ENCODE results near the gene NBPF4.
"Not testable (repeated sequence)": the region's sequence is repeated elsewhere in the genome, so short reads cannot be mapped to it uniquely, and the experiment has no call there.

Gene NBPF4

GRCh38 chr1:108243976-108244375, at the start of gene NBPF4:
Gene NBPF4, minus strand, starts transcription at chr1:108244076. Its CDS starts 315 bp downstream, at chr1:108243761.
- DNase-seq, result not testable (repeated sequence)

- not testable (repeated sequence) for DNase-seq
Observed at GRCh38 chr1:108282528-108283257, 38.8 kb upstream of the NBPF4 start.

GRCh38 chr1:108272485-108273327, 28.8 kb upstream of the NBPF4 start:
- DNase-seq, result not testable (repeated sequence)

- DNase-seq, result not testable (repeated sequence)
Observed at GRCh38 chr1:108267097-108267496, 23.2 kb upstream of the NBPF4 start.

GRCh38 chr1:108261967-108262366, 18.1 kb upstream of the NBPF4 start:
- DNase-seq, result not testable (repeated sequence)

GRCh38 chr1:108261519-108261918, 17.6 kb upstream of the NBPF4 start:
- DNase-seq, result not testable (repeated sequence)

GRCh38 chr1:108260578-108261259, 16.8 kb upstream of the NBPF4 start:
- DNase-seq, result not testable (repeated sequence)

- DNase-seq, result not testable (repeated sequence)
Observed at GRCh38 chr1:108255426-108255825, 11.6 kb upstream of the NBPF4 start.

GRCh38 chr1:108239426-108239825, 4.5 kb downstream of the NBPF4 start:
- DNase-seq, result not testable (repeated sequence)

- not testable (repeated sequence) for DNase-seq
Observed at GRCh38 chr1:108235308-108235707, 8.6 kb downstream of the NBPF4 start.

GRCh38 chr1:108232183-108232582, 11.7 kb downstream of the NBPF4 start:
- DNase-seq, result not testable (repeated sequence)

- not testable (repeated sequence) for DNase-seq
Observed at GRCh38 chr1:108229976-108230375, 13.9 kb downstream of the NBPF4 start.

- not testable (repeated sequence) for DNase-seq
Observed at GRCh38 chr1:108227772-108228171, 16.1 kb downstream of the NBPF4 start.

GRCh38 chr1:108226855-108227254, 17.0 kb downstream of the NBPF4 start:
- not testable (repeated sequence) for DNase-seq

GRCh38 chr1:108223226-108223625, 20.6 kb downstream of the NBPF4 start:
- DNase-seq, result not testable (repeated sequence)

- DNase-seq, result not testable (repeated sequence)
Observed at GRCh38 chr1:108217515-108218174, 26.2 kb downstream of the NBPF4 start.

- not testable (repeated sequence) for DNase-seq
Observed at GRCh38 chr1:108217007-108217406, 26.9 kb downstream of the NBPF4 start.

GRCh38 chr1:108216028-108216890, 27.6 kb downstream of the NBPF4 start:
- not testable (repeated sequence) for DNase-seq

GRCh38 chr1:108214641-108215465, 29.0 kb downstream of the NBPF4 start:
- peak; percentile 17 for DNase-seq

GRCh38 chr1:108211014-108211413, 32.9 kb downstream of the NBPF4 start:
- no peak for DNase-seq
